DND-41 (cell line): ENCODE data around the gene NR5A2.

Source experiments
- EZH2 ChIP-seq: IDR thresholded peaks from 3 replicates; pipeline ENCODE4 v1.6.1; 2012; ENCODE audit warnings: borderline replicate concordance, low read depth, mild to moderate bottlenecking, moderate library complexity, low read length, inconsistent platforms; ENCODE audit not compliant: severe bottlenecking
- TF ChIP-seq, protein P1 (sequence below): IDR thresholded peaks from 2 replicates; pipeline ENCODE4 v1.5.1; 2012; ENCODE audit warnings: borderline replicate concordance, low read length, moderate library complexity, mild to moderate bottlenecking; ENCODE audit not compliant: poor library complexity, severe bottlenecking; ENCODE audit errors: extremely low read depth

- TF ChIP-seq, protein P1, sequence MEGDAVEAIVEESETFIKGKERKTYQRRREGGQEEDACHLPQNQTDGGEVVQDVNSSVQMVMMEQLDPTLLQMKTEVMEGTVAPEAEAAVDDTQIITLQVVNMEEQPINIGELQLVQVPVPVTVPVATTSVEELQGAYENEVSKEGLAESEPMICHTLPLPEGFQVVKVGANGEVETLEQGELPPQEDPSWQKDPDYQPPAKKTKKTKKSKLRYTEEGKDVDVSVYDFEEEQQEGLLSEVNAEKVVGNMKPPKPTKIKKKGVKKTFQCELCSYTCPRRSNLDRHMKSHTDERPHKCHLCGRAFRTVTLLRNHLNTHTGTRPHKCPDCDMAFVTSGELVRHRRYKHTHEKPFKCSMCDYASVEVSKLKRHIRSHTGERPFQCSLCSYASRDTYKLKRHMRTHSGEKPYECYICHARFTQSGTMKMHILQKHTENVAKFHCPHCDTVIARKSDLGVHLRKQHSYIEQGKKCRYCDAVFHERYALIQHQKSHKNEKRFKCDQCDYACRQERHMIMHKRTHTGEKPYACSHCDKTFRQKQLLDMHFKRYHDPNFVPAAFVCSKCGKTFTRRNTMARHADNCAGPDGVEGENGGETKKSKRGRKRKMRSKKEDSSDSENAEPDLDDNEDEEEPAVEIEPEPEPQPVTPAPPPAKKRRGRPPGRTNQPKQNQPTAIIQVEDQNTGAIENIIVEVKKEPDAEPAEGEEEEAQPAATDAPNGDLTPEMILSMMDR: no peak
- no peak for TF ChIP-seq EZH2
These were observed 177.9 kb downstream of the NR5A2 start for GRCh38 chr1:200205216-200205995.
